GM20000 (cell line): ENCODE measurements around the gene MYO7B.

Source experiments
- DNase-seq: peaks from one replicate; pipeline ENCODE4 v3.0.0; 2012; ENCODE audit warnings: low spot score
- TF ChIP-seq, protein P1 (sequence below): IDR thresholded peaks from 2 replicates; pipeline ENCODE4 v1.5.1; 2012; ENCODE audit warnings: mild to moderate bottlenecking, control low read depth; ENCODE audit errors: extremely low read depth, missing control alignments

MYO7B gene

GRCh38 chr2:127581516-127582490, 46.3 kb downstream of the MYO7B start:
- no peak for DNase-seq
- TF ChIP-seq, protein P1, sequence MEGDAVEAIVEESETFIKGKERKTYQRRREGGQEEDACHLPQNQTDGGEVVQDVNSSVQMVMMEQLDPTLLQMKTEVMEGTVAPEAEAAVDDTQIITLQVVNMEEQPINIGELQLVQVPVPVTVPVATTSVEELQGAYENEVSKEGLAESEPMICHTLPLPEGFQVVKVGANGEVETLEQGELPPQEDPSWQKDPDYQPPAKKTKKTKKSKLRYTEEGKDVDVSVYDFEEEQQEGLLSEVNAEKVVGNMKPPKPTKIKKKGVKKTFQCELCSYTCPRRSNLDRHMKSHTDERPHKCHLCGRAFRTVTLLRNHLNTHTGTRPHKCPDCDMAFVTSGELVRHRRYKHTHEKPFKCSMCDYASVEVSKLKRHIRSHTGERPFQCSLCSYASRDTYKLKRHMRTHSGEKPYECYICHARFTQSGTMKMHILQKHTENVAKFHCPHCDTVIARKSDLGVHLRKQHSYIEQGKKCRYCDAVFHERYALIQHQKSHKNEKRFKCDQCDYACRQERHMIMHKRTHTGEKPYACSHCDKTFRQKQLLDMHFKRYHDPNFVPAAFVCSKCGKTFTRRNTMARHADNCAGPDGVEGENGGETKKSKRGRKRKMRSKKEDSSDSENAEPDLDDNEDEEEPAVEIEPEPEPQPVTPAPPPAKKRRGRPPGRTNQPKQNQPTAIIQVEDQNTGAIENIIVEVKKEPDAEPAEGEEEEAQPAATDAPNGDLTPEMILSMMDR = no peak

- TF ChIP-seq, protein P1 = no peak
- DNase-seq = no peak
These were observed 47.7 kb downstream of the MYO7B start for GRCh38 chr2:127582863-127583861.

DNA sequence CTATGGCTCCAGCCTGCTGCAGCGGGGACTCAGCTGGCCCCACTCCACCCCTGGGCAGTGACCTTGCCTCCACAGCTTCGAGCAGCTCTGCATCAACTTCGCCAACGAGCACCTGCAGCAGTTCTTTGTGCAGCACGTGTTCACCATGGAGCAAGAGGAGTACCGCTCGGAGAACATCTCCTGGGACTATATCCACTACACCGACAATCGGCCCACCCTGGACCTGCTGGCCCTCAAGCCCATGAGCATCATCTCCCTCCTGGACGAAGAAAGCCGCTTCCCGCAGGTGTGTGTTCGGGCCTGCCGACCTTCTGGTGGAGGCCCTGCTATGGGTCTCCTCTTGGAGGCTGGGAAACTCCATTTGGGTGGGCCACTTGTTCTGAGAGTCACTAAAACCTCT, 48.6 kb downstream of the MYO7B start:
- TF ChIP-seq, protein P1 = no peak
- DNase-seq = no peak

DNA sequence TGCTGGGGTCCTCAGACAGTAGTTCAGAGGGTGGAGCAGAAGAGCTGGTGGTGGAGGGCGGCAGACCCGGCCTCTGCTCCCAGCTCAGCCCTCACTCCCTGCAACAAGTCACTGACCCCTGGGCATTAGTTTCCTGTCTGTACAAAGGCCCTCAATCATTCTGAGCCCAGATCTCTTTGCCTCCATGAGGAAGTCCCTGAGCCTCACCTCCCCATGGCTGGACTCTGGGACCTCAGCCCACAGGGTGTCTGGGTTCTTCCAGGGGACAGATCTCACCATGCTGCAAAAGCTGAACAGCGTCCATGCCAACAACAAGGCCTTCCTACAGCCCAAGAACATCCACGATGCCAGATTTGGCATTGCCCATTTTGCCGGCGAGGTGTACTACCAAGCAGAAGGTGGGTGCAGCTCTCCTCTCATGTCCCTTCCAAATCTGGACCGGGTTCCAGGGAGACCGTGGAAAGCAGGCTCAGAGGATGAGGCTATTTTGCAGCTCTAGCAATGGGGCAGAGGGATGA, 49.1 kb downstream of the MYO7B start:
- TF ChIP-seq, protein P1 = no peak
- DNase-seq = no peak

DNA sequence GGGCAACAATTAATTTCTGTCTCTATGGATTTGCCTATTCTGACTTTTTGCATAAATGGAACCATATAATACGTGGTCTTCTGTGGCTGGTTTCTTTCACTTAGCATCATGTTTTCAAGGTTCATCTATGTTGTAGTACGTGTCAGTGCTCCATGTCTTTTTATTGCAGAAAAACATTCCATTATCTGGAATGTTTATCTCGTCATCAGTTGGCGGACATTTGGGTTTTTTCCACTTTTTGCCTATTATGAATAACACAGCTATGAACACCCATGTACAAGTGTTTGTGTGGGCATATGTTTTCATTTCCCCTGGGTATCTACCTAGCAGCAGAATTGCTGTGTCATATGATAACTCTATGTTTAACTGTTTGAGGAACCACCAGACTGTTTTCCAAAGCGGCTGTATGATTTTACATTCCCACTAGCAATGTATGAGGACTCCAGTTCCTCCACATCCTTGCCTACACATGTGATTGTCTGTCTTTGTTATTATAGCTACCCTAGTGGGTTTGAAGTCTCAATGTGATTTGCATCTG, 49.9 kb downstream of the MYO7B start:
- DNase-seq = no peak
- TF ChIP-seq, protein P1 = no peak

GRCh38 chr2:127586136-127586535, 50.7 kb downstream of the MYO7B start:
- TF ChIP-seq, protein P1 = no peak

More at GRCh38 chr2:127586136-127586535, 50.7 kb downstream of the MYO7B start:
- no peak for DNase-seq
